ENCODE data around the gene TMA7. TPM values are rescaled to one million over a fixed set of nuclear protein-coding genes. Genes with fewer than 3 reads are reported as not detected.
"Not testable (repeated sequence)": the region's sequence is repeated elsewhere in the genome, so short reads cannot be mapped to it uniquely, and the experiment has no call there.

Gene TMA7
- 173 and 180 TPM in 2 replicates for total RNA-seq (2014; rRNA removed; shearing (Covaris generic))

DNA sequence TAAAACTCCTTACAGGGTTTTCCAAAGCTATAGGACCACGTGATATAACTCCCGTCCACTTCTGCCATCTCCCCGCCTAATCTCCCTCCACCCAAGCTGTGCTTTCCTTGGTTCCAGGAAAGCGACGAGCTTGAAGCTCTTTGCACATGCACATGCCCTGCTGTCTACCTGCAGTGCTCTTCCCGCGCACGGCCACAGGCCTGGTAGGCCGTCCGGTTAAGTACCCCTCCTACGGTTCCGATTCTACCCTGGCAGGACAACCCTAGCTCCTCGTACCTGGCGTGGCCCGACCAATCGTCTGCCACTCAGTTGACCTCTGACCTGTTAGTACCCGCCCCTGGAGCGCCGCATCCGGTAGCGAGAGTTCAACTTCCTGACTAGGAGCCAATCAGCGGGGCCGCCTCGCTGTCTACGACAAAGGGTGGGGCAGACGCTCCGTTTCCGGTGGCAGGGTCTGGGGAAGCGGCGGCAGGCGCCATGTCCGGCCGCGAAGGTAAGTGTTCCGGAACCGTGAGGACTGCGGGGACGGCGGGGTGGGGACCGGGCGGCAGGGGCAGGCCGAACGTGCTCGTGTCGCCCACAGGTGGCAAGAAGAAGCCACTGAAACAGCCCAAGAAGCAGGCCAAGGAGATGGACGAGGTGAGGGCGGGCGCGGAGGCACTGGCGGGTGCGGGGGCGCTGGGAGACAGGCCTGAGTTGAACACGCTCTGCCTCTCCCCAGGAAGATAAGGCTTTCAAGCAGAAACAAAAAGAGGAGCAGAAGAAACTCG, at the start of gene TMA7, which contains the start of gene CCDC51:
Gene TMA7 (plus strand): TSS at position 438 of the 770 bp plus-strand sequence. CDS start 40 bp downstream, at position 478.
Gene CCDC51 (minus strand): TSS at position 300 of the 770 bp plus-strand sequence. CDS start 4,991 bp downstream, outside the sequence.
- peak; percentile 95 for DNase-seq (ENCODE audit: low spot score)

DNA sequence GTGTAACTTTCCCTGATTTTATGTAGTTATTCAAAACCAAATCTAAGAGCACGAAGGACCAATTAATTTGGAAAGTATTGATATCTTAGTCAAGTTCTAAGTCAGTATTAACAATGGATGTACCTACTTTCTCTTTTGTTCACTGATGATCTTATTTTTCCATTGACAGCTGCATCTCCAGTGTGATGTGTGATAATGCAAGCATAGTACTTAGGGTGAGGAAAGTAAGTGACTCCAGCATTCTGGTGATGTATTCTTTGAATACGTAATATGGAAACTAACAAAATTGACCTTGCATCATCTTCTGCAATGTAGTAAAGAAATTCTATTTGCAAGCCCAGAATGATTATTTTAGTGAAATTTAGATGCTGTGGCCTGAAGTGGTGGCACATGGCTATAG, 45.7 kb upstream of the TMA7 start:
- no peak for DNase-seq (ENCODE audit: low spot score)

DNA sequence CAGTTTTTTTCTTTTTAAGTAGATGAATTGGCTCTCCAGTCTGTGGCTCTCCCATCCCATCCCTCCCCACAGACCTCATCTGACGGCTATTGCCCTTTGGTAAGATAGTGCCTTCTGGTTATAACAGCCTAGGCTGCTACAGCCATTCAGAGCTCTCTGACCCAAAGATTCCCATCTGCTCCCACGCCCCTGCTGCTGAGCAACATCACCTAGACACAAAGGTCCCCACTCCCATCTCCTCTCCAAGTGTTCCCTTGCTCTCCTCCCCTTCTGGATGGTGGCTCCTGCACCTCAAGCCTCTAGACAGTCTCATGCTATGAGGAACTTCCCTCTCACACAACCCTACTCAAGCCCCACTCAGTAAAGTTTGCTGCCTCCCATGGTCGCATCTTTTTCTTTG, 44.3 kb upstream of the TMA7 start:
- DNase-seq (ENCODE audit: low spot score), result no peak

DNA sequence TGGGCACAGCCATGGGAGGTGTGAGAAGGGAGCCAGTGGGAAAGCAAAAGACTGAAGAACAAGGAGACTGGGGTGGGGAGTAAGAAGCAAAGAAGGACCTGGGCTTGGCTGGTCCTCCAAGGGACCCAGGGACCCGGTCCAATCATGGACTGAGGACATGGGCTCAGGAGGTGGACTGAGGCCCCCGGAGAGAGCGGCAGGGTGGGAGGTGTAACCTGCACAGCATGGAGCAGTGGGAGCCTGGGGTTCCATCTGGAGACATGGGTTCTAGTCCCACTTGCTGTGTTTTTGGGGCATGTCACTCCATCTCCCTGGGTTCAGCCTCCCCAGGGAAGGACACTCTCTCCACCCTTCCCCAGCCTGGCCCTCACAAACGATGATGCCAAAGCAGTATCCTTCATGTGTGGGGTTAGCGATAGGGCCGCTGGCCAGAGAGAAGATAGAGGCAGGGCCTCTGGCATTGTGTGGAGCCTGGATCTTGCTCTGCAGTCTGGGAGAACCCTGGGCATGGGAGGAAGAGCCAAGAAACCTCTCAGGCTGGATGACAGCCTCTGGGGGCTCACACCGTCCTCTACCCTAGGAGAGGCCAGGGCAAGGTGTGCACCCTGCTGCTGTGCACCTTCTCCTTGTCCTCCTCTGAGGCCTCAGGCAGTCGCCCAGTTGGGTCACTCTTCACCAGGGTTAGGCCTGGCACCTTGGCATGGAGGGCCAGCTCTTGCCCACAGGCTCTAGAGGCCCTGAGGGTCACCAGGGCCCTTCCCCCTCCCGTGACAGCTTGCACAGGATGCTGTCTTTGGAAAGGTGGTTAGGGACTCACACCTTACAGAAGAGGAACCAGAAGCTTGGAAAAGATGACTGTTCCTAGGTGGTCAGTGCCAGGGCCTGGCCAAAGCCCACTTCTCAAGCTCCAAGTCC, 42.0 kb upstream of the TMA7 start:
- no peak for DNase-seq (ENCODE audit: low spot score)

DNA sequence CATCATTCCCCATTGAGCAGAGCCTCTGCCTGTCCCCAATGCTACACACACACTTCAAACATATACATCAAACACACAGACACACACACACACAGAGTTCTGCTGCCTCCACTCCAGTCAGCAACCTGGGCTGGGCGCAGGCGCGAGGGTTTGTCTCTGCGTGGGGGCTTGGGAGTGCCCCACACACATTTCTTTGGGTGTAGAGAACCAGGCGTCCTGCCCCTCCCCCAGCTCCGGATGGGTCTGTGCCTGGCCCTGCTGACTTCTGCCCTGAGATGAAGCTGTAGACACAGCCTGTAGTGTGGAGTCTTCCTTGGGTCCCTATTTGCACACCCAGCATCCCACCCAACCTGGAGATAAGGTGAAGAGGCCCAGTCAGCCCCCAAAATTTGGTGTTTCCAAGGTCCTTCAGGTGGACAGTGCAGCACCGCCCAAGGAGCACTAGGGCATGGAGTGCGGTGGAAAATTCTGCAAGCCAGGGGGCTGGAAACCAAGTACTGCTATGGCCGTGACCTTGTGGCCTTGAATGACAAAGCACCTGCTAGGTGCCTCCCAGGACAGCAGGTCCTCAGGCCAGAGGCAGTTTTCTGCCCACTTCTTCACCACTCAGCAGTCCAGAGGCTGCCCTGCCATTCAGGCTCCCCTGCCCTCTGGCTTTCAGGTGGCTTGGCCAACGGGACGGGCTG, 41.2 kb upstream of the TMA7 start:
- DNase-seq (ENCODE audit: low spot score), result no peak

DNA sequence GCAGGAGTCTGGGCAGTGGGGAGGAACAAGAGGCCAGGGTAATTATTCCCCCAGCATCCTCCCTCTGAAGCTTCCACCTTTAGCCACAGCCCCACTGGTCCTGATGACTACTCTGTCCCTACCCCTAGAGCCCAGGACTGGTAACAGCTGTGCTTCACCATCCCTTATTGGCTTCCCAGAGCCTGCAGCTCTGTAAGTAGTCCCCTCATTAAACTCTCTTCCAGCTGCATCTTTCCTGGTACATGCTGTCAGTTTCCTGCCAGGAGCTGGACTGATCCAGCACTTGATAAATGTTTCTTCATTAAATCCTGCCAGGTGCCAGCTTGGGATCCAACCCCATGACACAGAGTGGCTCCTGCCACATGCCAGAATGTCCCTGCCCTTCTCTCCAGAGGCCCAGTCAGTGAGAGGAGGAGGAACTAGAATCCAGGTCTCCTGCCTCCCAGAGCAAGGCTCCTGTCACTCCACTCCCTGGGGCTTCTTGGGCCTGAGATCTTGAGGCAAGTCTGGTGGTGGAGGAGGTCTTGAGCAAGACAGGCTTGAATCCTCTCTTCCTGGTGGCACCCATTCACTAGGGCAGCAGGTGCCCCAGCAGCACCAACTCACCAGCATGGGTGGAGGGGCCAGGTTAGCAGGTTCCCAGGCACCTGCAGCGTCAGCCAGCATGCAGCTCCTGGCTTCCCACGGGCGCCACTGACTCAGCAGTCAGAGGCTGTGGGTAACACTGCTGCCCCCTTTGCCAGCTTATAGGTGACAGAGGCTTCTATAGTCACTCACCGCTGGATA, 40.5 kb upstream of the TMA7 start:
- DNase-seq (ENCODE audit: low spot score), result no peak

DNA sequence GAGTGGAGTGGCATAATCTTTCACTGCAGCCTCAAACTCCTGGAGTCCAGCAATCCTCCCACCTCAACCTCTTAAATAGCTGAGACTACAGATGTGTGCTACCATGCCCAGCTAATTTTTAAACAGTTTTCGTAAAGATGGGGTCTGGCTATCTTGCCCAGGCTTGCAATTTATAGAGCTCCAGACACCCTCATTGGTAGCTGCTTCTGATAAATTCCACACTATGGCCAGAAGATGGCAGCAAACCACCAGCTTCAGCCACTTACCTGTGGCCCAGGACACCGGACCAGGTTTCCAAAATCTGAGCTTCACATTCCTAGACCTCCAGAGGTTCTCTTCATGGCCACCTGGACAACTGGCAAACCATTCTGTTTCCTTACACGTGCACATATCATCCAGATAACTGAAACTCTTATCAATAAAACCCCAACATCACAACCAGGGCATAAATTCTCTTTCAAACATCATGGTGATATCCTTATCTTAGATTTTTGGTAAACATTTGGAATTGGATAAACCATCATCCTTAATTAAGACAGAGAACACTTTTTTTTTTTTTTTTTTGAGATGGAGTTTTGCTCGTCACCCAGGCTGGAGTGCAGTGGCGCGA, 39.1 kb upstream of the TMA7 start:
- peak; percentile 84 for DNase-seq (ENCODE audit: low spot score)

DNA sequence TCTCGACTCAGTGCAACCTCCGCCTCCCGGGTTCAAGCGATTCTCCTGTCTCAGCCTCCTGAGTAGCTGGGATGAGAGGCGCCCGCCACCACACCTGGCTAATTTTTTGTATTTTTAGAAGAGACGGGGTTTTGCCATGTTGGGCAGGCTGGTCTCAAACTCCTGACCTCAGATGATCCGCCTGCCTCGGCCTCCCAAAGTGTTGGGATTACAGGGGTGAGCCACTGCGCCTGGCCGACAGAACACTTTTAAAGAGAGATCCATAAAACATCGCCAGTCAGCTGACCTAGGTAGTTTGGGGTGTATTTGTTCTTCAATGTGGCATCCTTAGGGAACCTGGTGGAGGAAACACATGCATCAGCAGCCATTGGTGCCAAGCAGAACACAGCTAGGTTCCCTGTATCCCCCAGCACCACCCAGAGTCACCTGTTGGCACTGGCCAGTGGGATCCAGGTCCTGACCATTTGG, 38.6 kb upstream of the TMA7 start:
- DNase-seq (ENCODE audit: low spot score), result not testable (repeated sequence)

DNA sequence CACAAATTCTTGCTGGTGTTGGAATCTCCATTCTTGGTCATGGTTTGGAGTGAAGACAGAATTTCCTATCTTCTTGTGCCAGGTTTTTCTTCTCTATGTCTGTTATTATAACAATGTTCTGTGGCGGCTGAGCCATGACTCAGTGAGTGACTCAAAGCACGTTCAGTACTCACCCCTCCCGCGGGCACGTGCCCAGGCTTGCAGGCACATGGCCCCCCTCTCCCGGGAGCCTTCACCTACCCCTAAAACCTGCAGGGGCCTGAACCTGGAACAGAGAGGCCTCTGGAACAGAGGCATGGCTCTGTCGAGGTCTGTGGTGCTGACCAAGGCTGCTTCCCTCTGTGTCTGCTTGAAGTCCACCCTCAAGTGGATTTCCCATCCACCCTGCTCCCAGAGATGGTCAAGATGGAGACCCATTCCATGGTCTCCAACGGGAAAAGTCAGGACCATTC, 37.8 kb upstream of the TMA7 start:
- no peak for DNase-seq (ENCODE audit: low spot score)

DNA sequence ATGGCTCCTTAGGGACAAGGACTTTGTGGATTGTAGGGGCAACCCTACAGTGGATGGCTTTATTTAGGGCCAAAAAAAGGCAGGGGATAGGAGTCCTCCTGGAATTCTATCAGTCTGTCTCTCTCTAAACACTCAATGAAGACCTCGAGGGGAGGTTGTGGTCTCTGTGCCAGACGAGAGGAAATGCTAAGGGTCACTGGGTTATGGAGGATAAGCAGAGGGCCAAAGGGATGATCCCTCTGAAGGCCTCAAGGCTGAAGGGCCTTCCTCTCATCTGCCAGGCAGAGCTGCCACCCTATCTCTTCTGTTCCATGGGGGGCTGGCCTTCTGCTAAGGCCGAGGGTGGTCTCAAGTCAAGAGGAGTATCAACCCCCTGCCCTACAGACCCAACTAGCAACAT, 37.1 kb upstream of the TMA7 start:
- DNase-seq (ENCODE audit: low spot score), result no peak

DNA sequence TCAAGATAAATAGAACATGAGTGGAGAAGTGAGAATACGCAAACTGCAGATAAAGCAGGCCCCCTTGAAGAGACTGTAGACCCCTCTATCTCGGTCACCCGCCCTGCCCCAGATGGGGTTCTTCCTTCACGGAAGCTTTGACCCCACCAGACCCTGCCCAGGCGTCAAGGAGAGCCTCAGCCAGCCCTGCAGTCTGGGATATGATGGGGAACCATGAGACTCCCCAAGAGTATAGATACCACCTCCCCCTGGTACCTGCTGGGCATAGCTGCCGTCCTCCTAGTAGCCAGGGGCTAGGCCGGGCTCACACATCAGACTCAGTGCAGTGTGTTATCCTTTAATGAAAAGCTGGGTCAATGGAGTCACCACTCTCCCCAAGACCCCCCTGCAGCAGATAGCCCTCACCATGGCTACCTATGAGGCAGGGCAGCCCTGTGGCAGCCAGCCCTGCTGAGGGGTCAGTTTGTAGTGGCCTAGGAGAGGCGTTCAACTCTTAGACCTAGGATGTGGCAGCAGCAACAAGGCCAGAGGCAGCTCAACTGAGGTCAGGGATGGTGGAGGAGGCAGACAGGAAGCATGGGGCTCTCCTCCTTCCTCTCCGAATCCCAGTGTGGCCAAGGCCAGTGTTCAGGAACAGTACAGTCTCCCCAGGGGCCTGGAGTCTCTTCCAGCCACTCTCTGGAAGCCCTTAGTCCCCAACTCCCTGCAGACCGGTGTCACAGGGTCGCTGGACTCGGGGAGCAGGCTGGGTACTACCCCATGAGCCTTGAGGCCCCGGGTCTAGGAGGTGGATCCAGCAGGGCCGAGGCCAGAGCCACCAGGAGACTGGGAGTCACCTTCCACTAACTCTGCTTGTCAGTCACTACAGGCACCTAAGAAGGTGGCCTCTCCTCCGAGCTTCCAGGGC, 36.3 kb upstream of the TMA7 start:
- DNase-seq (ENCODE audit: low spot score), result no peak

DNA sequence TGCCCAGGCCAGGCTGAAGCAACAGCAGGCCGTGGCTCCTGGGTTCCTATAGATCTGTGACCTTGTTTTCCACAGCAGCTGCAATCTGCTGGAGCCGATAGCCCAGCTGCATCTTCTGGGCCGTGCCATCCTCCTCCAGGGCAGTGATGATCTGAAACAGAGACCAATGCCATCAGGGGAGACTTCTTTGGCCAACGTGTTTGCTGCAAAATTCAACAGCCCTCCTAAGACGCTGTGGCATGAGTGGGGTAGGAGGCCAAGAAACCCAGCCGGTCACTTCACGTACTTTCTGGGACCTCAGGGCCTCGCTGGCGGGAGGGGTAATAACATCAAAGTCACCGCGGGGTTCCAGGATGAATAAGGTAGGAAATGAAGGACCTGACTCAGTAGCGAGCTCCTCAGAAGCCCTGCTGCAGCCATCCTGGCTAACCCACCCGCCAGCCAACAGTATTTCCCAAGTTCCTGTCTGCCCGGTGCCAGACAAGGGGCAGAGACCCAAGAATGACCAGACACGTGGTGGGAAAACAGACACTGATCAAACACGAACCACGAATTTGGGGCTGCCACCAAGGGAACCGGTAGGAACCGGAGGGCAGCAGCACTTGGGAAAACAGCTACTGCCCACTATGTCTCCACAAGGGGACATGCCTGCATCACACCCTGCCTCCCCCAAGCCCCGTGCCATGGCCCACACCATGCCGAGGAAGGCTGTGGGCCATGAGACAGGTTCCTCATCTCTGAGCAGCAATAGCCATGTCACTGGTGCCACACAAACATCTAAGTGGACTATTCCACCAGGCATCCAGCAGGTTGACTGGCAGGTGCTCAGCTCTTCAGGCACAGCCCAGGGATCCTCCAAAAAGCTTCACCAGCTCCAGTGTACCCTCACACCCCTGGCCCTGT, 35.4 kb upstream of the TMA7 start:
- DNase-seq (ENCODE audit: low spot score), result no peak

DNA sequence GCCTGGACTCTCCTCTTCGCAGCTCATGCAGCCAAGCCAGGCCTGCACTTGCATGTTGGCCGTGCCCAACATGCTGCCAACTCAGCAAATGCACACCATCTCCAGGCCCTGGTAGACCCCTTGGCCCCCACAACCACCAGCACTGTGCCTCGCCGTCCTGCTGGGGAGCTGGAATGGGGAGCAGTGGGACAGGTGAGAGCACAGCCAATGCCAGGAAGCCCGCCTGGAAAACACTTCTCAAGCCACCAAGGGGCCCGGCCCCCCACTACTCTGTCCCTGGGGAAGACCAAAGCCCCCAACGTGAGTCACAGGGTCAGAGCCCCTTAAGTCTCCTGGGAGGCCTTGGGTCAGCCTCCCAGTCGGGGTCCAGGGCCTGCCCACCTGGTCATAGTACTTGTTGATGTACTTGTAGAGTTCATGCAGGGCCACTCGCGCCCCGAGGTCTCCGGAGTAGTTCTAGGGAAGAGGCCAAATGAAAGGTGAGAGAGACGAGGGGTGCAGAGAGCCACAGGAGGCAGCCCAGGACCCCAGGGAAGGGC, 34.6 kb upstream of the TMA7 start:
- DNase-seq (ENCODE audit: low spot score), result no peak

DNA sequence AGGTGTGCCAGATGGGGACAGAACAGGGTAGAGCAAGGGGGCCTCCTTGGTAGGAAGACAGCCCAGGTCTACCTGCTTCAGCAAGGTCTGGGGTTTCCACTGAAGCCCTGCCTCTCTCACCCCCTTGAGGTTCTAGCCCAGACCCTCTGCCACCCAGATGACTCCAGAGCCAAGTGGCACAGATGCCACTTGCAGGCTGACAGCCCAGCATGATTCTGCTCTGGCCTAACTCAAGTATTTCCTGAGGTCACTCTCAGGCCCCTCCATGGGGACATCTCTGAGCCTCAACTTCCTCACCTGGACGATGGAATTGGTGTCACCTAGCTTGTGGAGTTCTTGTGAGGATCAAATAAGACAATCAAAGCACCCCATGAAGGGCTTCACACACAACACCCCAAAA, 34.1 kb upstream of the TMA7 start:
- DNase-seq (ENCODE audit: low spot score), result no peak

DNA sequence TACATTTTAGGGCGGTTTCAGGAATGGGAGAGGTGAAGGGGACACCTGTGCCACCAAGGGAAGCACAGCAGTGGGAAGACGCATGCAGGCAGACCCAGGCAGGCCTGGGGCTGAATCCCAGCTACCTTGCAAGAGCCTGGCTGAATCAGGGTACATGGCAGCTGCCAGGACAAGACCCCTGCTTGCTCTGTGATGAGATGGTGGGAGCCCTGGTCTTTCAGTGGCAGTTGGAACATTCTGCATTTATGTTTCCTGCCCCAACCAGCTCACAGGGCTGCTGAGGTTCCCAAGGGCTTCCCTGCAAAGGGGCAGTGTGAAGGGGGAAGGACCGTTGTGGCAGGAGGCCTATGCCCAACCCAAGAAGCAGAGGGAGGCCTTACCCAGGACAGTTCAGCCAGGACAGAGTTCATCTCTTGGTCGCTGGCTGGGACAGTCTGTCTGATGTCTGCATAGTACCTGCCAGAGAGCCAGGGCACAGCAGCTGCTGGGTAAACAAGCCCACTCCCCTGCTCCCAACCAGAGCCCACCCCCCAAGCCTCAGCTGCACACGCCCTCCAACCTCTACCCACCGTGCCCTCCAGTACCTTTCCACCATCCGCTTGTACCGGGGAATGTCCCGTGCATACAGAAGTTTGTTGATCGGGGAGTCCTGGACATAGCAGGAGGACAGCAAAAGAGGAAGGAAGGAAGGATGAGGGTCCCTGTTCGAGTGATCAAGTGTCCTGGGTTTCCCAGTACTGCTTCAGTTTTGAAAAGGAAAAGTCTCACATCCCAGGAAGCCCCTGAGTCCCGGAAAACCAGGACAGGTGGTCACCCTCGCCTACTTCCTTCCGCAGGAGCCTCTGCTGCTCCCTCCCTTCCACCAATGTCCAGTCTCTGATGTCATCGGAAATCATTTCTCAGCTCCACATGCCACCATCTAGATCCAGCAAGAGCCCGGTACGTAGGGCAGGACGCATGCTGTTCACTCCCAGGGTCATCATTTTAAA, 33.3 kb upstream of the TMA7 start:
- DNase-seq (ENCODE audit: low spot score), result no peak

DNA sequence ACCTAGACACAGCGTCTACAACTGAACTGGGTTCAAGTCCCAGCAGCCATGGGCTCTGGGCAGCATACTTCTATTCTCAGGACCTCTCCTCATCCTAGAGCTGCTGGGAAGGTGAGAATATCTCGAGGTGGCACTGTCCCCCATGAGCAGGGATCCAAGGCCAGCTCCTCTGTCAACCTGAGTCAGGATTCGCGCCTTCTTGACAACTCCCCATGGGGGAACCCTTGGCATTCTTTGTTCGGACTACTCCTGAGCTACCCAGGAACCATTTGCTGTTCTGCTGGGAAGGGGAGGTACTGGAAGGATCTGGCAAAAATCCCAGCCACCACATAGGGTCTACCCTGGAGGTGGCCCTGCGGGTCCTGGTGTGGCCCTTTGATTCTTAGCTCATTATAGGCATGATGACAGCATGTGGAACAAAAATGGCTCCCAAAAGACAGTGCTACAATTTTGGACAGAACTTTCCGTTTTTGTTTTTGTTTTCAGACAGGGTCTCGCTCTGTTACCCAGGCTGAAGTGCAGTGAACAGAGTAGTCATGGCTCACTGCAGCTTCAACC, 32.4 kb upstream of the TMA7 start:
- no peak for DNase-seq (ENCODE audit: low spot score)
